Sigmoid colon (tissue), 7 donors: ENCODE results near the gene TMEM94. TPM values are rescaled to one million over a fixed set of nuclear protein-coding genes. Genes with fewer than 3 reads are reported as not detected.

Source experiments
- DNase-seq: peaks from one replicate; pipeline ENCODE4 v3.0.0-alpha.2; 2019
- H3K27ac ChIP-seq, 4 donors: fragments of 200-600 bp; sonication (generic); one replicate each; pipeline ENCODE4 v1.5.1; 2016 to 2019; ENCODE audit warnings: mild to moderate bottlenecking in 1 of 4
- H3K27me3 ChIP-seq, 3 donors: fragments of 200-600 bp; sonication (generic); one replicate each; pipeline ENCODE4 v1.5.1; 2019; ENCODE audit warnings: mild to moderate bottlenecking in 1 of 3
- H3K36me3 ChIP-seq, 4 donors: fragments of 200-600 bp; sonication (generic); one replicate each; pipeline ENCODE4 v1.5.1; 2016 to 2019
- H3K4me1 ChIP-seq, 4 donors: fragments of 200-600 bp; sonication (generic); one replicate each; pipeline ENCODE4 v1.5.1; 2017 to 2019
- H3K4me3 ChIP-seq, 4 donors: fragments of 200-600 bp; sonication (generic); one replicate each; pipeline ENCODE4 v1.5.1; 2017 to 2019; ENCODE audit warnings: mild to moderate bottlenecking in 2 of 4, moderate library complexity in 1 of 4
- H3K9me3 ChIP-seq, 4 donors: fragments of 200-600 bp in 3 of 4; sonication (generic) in 3 of 4; one replicate each; pipeline versions ENCODE4 v1.5.1 to v1.6.1; 2013 to 2019
- EP300 ChIP-seq, 4 donors: sonication (generic); formaldehyde crosslinking; IDR thresholded peaks; one replicate each; pipeline ENCODE4 v1.6.1; 2017; ENCODE audit warnings: antibody characterized with exemption in 4 of 4
- POLR2A ChIP-seq, 2 donors: fragments of 450-650 bp; IDR thresholded peaks; one replicate each; pipeline ENCODE4 v1.6.1; 2016; ENCODE audit warnings: antibody characterized with exemption in 2 of 2, mild to moderate bottlenecking in 2 of 2, moderate library complexity in 2 of 2
- POLR2AphosphoS5 ChIP-seq, 4 donors: sonication (generic); formaldehyde crosslinking; IDR thresholded peaks; one replicate each; pipeline ENCODE4 v1.6.1; 2017; ENCODE audit warnings: antibody characterized with exemption in 4 of 4
- WGBS, 2 donors: extraction: QIAGEN DNeasy Blood & Tissue Kit; methylation state at CpG; one replicate each; pipeline ENCODE4 v1.1.7; 2013; 5-methylcytosine and 5-hydroxymethylcytosine counted together
- intact Hi-C: fragments of 100-400 bp; cut with DNase I; formaldehyde crosslinking; loops from one replicate; pipeline ENCODE4 v1.15.1; 2023
- polyA plus RNA-seq, 3 donors: library from polyadenylated mRNA; stranded (reverse); fragments of 200-250 nt; gene quantifications; one replicate each; pipeline ENCODE4 v1.2.3, GENCODE V29; 2013
- total RNA-seq, 4 donors: library from RNA; depleted of rRNA; stranded (reverse); fragments of >200 nt; gene quantifications; one replicate each; pipeline ENCODE4 v1.1.0, GENCODE V29; 2016
- TF ChIP-seq, protein P1 (sequence below), 4 experiments: fragments of 450-650 bp in 3 of 4; fragments of 200-600 bp in 1 of 4; IDR thresholded peaks; one replicate each; pipeline ENCODE4 v1.5.1; 2016 to 2019; ENCODE audit warnings: antibody characterized with exemption in 4 of 4, mild to moderate bottlenecking in 3 of 4, moderate library complexity in 2 of 4
- donor health status: healthy with polysubstance abuse.
- donor health status: Bipolar disorder and iron deficiency.
- donor health status: healthy.

Gene TMEM94
- total and polyA plus RNA-seq, 7 donors, result 6.2 to 74.8 (median 31.3) TPM

DNA sequence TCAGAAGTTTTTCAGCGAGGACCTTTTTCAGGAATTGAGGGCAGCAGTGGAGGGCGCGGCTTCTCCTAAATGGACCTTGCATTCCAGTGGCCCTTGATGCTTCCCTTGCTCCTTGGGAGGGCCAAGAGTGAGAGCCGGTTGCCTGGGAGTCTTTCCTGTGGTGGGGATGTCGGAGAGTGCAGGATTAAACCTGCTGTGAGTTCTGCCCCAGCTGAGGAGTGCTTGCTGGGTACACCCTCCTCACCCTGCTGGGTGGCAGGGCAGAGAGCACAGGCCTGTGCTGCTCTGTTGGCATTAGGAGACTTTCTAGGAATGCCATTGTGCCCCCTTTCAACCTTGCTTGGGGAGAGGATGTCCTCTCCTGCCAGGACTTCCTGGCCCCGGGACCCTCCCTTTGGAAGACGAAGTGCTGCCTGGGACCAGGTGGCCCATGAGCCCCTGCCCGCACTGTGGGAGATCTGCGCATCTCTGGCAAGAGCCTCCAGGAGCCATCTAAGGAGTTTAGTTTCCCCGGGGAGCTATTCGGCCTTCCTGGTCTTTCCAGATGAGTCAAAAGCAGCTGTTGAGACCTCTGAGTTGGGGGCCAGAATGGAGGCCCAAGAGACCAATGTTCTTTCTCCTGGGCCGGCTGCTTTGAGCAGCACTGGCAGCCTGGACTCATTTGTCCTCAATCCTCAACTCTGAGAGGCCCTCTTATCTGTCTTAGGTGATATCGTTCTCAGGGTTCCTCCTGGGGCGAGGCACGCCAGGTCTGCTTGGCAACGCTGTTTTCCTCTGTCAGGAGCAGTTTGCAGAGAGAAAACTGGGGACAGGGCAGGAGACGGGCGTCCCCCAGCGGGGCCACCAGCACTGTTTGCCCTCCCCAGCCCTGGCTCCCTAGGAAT lies 74.6 kb downstream of the TMEM94 start:
- no peak for DNase-seq
- H3K36me3 ChIP-seq, result no peaks in the 10 kb centered on the region
- no peaks in the 10 kb centered on the region for H3K9me3 ChIP-seq
- WGBS, 2 donors, result 41 to 77% methylated on average over 19 of the region's 19 CpGs
- H3K27me3 ChIP-seq, result peaks cover 0 to 6% (median 0%) of the 10 kb centered on the region in 3 donors
- H3K27ac ChIP-seq, result no peak overlapping the region
- TF ChIP-seq EP300 (IDR thresholded peaks at IDR 0.05) (no peak), POLR2AphosphoS5 (IDR thresholded peaks at IDR 0.05) (no peak), POLR2A (IDR thresholded peaks at IDR 0.05) (no peak)
- TF ChIP-seq, protein P1, sequence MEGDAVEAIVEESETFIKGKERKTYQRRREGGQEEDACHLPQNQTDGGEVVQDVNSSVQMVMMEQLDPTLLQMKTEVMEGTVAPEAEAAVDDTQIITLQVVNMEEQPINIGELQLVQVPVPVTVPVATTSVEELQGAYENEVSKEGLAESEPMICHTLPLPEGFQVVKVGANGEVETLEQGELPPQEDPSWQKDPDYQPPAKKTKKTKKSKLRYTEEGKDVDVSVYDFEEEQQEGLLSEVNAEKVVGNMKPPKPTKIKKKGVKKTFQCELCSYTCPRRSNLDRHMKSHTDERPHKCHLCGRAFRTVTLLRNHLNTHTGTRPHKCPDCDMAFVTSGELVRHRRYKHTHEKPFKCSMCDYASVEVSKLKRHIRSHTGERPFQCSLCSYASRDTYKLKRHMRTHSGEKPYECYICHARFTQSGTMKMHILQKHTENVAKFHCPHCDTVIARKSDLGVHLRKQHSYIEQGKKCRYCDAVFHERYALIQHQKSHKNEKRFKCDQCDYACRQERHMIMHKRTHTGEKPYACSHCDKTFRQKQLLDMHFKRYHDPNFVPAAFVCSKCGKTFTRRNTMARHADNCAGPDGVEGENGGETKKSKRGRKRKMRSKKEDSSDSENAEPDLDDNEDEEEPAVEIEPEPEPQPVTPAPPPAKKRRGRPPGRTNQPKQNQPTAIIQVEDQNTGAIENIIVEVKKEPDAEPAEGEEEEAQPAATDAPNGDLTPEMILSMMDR (IDR thresholded peaks at IDR 0.05), result no peak
- no peak overlapping the region for H3K4me3 ChIP-seq
- H3K4me1 ChIP-seq, result peaks cover 0 to 6% (median 4%) of the 10 kb centered on the region in 4 donors
- intact Hi-C loops, result no loop called here

DNA sequence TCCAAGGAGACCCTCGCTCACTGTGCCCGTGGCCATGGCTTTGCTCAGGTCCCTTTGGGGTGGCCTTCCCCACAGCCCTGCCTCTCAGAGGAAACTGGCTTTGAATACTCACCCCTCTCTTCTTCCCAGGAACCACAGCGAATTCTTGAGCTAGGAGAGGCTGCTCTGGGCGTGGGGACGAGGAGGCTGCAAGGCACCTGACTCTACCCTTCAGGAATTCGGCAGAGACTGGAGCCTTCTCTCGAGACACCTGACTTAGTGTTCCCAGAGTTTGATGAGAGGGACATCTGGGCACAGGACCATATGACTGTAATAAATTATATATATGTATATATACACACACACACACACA lies 75.3 kb downstream of the TMEM94 start:
- 25 to 73% methylated on average over 7 of the region's 7 CpGs for WGBS, 2 donors
- Histone ChIP-seq H3K4me1 (no peaks in the 10 kb centered on the region), H3K4me3 (no peak overlapping the region), H3K27ac (no peak overlapping the region), H3K36me3 (no peaks in the 10 kb centered on the region), H3K27me3 (no peaks in the 10 kb centered on the region), H3K9me3 (no peaks in the 10 kb centered on the region)
- intact Hi-C loops, result no loop called here
- no peak for DNase-seq
- TF ChIP-seq POLR2A (IDR thresholded peaks at IDR 0.05) (no peak), EP300 (IDR thresholded peaks at IDR 0.05) (no peak), POLR2AphosphoS5 (IDR thresholded peaks at IDR 0.05) (no peak)
- TF ChIP-seq, protein P1 (IDR thresholded peaks at IDR 0.05), result no peak

DNA sequence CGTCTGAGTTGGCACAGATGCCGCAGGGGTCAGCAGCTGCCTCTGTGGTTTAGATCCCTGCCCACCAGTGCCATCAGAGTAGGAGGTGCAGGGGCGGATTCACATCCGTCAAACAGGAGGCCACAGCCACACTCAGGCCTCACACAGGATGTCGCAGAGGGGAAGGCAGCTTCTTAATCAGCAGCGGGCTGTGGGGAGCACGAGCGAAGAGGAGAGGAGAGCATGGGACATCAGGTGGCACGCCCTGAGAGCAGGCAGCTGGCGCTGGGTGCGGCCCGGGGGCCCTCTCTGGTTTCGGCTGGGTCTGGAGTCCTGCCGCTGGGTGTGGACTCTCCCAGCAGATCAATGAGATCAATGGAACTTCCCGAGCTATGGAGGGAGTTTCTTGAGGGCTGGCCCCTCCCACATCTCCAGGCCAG lies 78.7 kb downstream of the TMEM94 start:
- WGBS, 2 donors, result 14 to 41% methylated on average over 15 of the region's 15 CpGs
- Histone ChIP-seq H3K9me3 (no peaks in the 10 kb centered on the region), H3K27ac (no peak overlapping the region), H3K4me3 (no peak overlapping the region), H3K4me1 (no peaks in the 10 kb centered on the region), H3K27me3 (no peaks in the 10 kb centered on the region), H3K36me3 (no peaks in the 10 kb centered on the region)
- no peak for TF ChIP-seq POLR2AphosphoS5 (IDR thresholded peaks at IDR 0.05)
- TF ChIP-seq, protein P1 (IDR thresholded peaks at IDR 0.05), result no peak
- intact Hi-C loops, result no loop called here
- DNase-seq, result no peak

DNA sequence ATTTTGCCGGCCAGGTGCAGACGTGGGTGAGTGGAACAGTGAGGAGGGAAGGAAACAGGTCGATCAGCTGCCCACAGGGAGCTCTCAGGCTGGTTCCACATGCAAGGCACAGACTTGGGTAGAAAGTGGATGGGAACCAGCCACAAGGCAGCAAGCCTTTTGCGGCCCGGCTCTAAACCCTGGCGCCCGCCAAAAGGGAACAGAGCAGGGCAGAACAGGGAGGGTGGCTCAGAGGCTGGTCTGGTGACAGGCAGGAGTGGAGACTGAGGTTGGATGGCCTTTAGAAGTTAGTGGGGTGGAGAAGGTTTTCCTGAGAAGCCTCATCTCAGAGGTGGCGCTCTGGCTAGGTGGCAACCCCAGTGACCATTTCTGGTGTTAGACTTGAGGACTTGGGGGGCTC lies 79.4 kb downstream of the TMEM94 start:
- Histone ChIP-seq H3K4me1 (no peaks in the 10 kb centered on the region), H3K27me3 (no peaks in the 10 kb centered on the region), H3K27ac (no peak overlapping the region), H3K4me3 (no peak overlapping the region), H3K9me3 (no peaks in the 10 kb centered on the region), H3K36me3 (no peaks in the 10 kb centered on the region)
- intact Hi-C loops, result no loop called here
- no peak for DNase-seq
- TF ChIP-seq POLR2AphosphoS5 (IDR thresholded peaks at IDR 0.05) (no peak), POLR2A (IDR thresholded peaks at IDR 0.05) (no peak), EP300 (IDR thresholded peaks at IDR 0.05) (no peak)
- TF ChIP-seq, protein P1 (IDR thresholded peaks at IDR 0.05), result no peak
- WGBS, 2 donors, result 73 to 88% methylated on average over 8 of the region's 8 CpGs
